ENCODE data around the gene PCSK2.

PCSK2 gene

DNA sequence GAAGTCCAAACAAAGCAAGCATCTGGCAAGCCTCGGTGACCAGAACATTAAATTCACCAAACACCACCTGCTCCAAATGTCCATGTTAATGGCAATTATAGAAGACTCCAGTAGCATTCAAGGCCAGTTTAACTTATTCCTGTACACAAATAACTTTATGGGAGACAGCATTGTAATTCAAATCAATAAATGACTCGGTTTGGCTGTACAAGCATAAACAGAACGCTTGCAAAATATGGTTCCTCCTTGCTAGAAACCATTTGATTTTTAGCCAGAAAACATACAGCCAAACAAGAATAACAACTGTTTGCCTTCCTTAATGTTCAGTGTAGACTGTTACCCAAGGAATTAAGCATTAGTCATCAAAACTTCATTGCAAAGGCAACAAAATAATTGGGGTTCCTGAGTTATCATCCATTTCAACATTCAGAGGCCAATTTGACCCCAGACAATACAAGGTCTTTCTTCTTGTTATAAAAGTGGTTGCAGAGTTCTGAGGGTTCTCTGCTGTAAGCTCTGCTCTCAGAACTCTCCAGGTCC is 179.3 kb downstream of the PCSK2 start:
- DNase-seq: no peak

DNA sequence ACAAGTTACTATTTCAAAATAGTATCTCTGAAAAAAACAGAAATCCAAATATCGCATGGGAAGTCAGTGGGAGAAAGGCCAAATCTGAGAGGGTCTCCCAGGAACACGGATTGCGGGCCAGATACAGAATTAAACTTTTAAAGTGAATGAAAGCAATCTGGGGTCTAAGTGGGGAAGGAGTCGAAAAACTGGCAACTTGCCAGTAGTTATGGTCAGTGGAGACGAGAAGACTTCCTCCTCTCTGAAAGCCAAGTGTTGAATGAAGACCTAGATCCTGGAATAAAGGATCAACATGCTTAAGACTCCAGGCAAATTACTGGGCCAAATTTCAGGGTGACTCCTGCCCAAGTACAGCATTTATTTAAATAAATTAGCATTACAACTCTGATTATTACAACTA is 180.7 kb downstream of the PCSK2 start:
- DNase-seq: no peak

DNA sequence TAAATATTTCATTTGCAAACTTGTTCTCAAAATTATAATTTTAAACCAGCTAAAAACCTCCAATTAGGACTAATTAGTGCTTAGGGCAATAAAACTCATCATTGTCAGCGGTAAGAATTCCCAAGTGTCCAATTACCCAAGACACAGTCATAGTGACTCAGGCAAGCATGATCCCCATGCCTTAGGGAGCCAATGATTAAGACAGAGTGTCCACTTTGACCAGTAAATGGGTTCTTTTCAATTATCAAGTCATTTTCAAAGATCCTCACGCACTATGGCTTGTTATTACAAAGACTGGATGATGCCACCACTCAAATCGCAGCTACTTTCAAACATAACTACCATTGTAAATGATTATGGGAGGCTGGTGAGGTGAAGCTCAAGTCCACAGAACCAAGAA is 190.4 kb downstream of the PCSK2 start:
- no peak for DNase-seq

DNA sequence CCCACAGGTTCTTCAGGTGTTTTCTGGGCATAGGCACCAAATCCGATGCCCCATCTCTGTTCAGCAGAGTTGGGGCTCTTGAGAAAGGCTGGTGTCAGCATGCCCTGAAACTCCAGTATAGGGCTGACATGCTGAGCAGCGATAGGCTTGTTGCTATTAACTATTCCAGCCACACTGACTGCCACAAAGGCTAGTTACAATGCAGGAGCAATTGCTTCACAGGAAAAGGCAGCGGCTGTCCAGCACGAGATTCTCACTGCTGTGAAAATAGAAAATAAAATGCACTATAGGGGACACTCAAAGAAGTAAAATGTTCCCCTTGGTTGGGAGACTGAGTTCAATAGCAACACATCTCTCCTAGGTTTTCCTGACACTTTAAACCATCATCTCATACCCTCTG is 191.9 kb downstream of the PCSK2 start:
- no peak for DNase-seq

DNA sequence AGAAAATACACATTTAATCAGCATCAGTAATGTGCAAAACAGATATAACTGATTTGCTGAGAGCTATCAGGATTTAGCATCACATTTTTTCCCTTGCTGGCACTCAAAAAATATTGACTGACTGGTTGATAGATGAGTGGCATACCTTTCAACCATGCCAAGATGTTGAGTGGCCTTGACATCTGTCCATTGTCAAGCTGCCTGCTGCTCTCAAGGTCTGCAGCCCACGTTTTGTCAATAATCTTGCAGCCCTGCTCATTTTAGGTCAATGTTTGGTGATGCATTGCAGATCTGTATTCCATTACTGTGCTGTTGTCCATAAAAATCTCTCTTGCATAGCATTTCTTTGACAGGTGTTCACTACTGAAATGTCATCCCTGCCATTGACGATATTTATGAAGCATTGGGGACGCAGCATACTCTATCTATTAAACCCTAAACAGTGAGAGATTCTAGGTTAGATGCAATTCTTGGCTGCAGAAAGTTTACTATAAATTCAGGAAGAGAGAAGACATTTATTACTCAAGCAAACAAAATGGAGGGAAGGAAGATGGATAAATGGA is 192.7 kb downstream of the PCSK2 start:
- no peak for DNase-seq

DNA sequence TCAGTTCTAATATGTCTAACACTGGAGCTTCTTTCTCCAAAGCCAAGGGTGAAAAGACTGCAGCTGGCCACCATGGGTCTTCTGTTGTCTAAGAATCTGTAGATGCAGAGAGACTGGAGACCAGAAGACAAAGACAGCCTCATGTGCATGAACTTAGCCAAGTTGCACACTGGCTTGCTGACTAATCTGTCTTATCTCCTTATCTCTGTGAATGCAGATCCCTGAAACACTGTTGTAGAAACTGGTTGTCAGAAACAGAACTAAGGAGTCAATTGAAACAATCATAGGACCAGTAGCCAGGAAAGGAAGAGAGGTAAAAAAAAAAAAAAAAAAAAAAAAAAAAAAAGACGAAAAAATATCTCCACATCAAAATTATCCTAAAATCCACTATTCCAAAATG is 194.7 kb downstream of the PCSK2 start:
- DNase-seq: no peak

DNA sequence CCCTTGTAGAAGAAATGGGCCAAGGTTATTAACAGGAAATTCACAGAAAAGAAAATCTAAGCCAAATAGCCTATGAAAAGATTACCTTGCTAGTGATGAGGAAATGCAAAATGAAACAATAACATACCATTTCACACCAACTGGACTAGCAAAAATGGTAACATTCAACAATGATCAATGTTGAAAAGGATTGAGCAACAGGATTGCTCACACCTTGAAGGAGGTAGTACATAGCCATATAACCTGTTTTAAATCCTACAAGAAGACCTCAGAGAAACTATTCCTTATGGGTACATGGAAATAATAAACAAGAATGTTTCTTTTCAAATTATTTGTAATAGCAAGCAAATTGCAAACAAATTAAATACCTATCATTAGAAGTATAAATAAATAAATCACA is 196.9 kb downstream of the PCSK2 start:
- DNase-seq: no peak

DNA sequence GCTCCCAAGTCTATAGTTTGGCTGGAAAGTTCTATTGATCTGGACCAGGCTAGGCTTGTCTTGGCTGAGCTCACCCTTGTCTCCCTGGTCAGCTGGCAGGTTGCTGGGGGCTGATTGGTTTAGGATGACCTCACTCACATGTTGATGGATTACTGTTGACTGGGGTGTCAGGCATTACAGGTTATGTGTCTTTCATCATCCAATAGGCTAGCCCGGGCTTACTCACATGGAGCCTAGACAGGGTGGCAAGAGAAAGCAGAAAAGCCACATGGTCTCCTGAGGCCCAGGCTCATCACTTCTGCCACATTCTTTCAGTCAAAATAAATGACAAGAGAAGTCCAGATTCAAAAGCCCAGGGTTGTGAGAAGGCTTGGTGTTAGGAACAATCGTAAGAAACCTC is 200.8 kb downstream of the PCSK2 start:
- DNase-seq: no peak

DNA sequence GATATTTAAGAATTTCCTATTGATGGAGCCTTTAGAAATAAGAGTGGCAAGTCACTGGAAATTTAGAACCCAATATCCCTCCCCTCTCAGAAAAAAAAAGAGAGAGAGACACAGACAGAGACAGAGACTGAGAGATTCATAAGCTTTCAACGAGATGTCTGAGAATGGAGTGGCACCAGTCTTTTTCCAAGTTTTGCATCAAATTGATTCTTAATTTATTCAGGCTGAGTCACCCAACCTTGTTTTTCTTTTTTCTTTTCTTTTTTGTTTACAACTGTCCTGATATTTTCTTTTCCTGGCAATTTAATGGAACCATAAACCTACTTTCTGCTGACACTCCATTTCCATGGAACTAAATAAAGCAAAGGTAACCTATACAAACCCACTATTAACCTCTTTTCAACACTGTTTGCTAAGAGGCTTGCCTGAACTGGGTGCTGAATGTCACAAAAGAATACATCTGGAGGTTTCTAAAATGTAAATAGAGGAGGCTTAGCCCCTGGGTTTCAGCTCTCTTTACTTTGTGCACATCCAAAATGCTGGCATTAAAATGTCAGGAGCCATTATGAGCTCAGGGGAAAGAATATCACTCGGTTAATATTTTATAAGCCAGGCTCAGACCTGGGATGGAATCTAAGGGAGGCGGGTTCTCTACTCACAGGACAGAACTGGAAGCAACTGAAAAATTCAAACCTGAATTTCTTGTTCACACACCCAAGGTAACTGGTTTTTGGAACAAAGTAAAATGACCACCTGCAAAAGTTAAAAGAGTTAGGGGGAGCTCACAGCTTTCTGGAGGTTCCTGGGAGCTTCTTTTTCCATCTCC is 203.5 kb downstream of the PCSK2 start:
- no peak for DNase-seq

DNA sequence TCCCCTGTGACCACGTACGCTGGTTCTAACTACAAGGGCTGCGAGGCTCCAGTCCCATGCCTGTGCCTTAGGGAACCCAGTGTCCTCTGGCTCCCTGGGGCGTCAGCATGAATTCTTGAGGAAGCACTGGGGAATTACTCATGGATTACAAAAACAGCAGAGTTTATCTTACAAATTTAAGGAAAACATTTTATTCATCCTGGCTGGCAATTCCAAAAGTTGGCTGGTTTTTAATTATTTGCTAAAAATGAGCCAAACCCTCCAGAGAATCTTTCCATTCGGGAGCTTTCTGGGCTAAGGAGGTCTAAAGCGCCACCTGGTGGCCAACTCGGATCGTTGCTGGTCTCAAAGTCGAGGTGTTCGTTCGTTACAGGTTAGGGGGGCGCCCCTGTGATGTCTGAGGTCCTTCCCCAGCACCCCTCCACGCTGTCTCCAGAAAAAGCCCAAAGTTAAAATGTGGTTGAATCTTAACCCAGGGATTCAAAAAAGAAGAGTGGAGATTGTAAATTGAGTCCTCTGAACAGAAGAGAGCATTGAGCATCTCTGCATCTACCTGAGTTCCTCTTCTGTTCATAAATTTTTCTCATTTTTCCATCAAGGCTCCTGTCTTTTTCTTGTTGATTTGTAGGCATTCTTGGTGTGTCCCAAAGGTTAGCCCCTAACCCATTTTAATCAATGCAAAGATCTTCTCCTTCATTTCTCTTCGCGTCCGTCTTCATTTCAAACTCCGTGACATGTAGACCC is 205.0 kb downstream of the PCSK2 start:
- DNase-seq: peak; percentile 5

DNA sequence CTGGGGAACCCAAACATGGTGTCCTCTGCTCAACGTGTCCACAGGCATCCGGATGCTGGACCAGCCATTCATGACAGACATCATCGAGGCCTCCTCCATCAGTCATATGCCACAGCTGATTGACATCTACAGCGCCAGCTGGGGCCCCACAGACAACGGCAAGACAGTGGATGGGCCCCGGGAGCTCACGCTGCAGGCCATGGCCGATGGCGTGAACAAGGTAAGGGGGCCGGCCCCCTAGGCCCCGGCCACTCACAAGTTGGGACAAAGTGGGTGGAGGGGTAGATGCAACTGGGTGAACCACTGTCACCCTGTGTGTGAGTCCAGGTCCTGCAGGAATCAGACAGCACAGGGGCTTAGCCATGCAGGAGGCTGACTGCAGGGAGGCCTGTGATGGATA is 209.8 kb downstream of the PCSK2 start:
- no peak for DNase-seq

DNA sequence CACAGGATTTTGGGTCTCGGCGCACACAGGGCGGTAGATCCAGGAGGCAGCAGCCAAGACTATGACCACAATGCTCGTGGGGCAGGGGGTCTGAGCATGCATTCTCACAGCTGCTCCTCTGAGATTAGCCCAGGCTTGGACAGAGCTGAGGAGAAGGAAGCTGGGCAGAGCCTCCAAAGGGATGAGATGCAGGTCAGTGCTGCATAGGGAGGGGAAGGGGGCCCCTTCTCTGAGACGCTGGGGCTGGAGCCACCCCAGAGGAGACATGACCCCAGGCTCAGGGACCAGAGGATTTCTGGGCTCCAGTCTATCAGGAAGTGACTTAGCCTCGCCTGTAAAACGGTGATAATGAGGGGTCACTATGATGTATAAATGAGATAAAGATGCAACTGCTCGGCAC is 210.4 kb downstream of the PCSK2 start:
- DNase-seq: no peak

DNA sequence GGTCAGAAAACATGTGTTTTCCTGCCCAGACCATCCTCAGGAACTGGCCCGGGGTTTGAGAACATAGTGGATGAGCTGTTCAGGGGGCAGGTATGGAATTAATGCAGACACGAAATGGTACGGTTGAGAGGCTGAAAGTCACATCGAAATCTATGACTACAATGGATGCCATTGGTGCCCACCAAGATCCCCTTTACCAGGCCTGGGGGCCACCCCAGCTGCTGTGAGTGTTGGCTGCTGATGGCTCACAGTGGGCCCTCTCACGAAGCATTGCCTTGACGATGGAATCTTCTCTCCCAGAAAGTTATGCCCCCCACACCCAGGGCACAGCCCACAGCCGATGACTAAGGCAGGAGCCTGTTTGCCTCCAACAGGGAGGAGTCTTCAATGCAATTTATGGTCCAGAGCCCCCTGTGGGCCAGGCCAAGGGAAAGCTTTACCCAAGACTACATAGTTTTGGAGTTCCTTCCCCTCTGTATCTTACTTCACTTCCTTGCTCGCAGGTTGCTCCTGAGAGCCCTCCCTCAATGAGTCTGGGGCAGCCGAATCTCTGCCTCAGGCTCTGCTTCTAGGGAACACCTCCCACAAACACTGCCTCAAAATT is 211.7 kb downstream of the PCSK2 start:
- DNase-seq: no peak

DNA sequence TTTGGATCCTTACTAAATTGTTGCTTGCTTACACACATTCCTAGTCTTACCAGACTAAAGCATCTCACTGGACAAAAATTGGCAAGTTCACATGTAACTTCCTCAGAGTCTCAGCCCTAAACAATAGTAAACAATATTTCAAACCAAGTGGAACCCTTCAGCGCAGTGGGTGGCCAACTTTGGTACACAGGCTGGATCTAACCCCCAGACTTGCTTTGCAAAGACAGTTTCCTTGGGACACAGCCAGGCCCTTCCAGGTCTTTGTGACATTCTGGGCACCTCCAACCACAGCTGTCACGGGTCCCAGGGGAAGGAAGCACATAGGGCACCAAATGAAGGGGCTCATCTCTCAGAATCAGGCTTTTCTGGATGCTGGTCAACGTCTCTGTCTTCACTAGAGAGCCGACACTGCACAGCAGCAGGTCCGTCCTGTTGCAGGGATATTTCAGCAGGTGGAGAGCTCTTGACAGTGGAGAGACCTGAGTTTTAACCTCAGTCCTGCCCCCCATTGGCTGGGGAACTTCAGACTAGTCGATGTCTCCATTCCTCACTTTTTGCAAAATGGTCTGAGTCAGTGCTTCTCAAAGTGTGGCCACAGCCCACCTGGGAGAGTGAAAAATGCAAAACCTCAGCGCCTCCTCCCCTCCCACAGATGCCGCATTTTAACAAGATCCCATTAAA is 212.9 kb downstream of the PCSK2 start:
- no peak for DNase-seq

DNA sequence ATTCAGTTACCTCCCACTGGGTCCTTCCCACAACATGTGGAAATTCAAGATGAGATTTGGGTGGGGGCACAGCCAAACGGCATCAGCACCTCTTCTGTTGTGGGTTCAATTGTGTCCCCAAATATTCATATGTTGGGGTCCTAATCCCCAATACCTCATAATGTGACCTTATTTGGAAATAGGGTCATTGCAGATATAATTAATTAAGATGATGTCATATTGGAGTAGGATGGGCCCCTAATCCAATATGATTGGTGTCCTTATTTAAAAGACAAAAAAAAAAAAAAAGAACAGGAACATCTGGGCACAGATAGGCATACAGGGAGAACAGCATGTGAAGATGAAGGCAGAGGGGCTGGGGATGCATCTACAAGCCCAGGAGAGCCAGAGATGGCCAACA is 214.9 kb downstream of the PCSK2 start:
- DNase-seq: no peak

DNA sequence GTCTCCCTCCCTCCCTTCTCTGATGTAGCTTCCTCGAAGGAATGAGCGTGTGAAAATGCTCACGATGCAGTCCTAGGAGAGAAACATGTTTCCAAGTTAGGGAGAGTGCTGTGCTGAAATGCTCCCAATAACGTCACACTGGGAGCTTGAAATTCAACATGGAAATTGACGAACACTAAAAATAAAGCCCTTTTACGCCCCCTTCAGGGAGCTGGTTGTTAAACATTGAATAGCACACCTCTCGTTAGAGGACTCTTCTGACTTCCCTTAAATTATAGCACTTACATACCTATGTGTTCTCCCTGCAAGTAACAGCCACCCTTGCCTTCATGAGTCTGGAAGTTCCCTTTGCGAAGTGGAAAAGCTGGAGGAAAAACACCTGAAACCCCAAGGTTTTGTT is 215.7 kb downstream of the PCSK2 start:
- no peak for DNase-seq

DNA sequence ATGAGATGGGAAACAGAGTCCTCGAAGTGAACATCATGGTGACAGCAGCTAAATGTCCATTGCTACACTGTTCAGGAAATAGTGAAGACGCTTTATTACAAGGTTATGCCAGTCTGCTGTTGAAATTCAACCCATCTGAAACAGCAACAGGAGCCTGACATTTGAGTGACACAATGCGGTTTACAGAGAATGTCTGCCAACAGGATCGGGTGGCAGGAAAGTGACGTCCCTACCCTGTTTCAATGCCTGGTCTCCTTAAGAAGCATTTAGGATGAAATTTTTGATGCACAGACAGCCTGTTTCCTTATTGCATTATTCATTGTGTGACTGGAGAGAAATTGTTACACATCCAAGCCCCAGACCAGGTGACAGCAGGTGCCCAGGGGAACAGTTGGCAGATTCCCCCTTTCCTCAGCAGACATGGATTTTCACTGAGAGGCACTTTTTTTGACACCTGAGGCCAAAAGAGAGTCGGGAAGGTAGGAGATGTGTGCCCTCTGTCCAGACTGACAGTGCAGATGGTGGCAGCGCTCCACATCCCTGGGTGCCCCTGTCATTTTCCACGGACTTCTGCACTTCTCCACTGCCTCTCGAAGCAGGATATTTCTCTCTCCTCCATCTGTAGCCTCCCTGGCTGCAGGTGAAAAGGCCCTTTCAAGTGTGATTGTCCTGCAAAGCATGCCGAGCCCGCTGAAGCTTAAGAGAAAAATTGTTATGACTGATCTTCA is 216.5 kb downstream of the PCSK2 start:
- no peak for DNase-seq

DNA sequence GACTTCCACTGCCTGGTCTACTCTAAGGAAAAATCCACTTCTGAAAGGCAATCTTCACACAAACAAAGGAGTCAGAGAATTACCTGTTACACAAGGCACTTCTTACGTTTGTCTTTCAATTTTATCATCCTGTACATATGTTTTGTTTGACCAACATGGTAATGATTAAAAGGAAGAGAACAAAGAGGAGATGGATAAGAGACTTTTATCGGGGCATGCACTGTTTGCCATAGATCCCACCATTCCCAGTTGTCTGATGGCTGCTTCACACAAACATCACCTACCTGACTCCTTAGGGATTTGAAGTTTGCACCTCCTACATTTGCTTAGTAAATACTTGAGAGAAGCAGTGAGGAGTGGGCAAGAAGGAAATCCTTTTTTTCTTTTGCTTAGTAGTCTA is 217.3 kb downstream of the PCSK2 start:
- DNase-seq: no peak

DNA sequence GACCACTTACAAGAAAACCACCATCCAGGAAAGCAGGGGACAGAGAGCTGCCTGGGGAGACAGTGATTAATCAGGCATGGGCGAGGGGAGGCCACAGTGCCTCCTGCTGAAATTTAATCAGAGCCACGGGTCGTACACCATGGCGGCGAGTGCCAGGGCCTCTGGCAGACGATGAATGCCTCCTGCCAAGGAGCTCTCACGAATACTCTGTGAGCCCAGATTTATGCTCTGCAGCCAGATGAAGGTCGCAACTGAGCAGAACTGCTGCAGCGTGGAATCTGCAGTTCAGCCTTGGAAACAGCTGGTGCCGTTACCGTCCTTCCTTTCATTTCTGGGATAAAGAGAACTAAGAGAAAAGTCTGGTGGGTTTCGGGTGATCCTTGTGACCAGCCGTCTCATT is 218.7 kb downstream of the PCSK2 start:
- no peak for DNase-seq

DNA sequence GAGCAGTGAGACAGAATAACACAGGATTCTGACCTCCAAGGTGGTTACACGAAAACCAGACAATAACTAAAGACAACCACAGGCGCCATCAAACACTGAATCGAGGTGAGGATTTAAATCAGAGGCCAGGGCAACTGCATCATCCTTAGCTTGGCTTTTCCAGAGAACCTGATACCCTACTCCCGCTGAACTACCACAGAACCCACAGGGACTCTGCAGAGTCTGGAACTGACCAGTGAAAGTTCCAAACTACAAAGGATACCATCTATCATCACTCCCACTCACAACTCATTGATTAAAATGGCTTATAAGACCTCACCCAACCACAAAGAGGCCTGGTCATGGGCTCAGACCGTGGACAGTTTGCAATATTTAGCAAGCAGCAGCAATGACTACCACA is 219.3 kb downstream of the PCSK2 start:
- no peak for DNase-seq

DNA sequence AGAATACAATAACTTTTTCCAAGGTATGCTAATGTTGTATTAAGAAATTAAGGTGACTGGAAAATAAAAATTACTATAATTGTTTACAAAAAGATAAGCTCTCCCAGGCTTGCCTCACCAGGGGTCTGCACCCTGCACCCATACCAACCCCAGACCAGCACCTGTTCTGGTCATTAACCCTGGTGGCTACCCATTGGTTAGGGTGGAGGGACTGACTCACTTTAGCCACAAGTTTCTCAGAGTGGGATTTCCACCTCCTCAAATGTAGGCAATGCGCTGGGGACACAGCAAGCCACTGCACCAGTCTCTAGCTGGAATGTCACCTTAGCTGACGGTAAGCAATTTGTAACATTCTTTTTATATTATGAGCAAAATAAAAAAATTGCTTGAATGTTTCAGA is 221.2 kb downstream of the PCSK2 start:
- DNase-seq: no peak

DNA sequence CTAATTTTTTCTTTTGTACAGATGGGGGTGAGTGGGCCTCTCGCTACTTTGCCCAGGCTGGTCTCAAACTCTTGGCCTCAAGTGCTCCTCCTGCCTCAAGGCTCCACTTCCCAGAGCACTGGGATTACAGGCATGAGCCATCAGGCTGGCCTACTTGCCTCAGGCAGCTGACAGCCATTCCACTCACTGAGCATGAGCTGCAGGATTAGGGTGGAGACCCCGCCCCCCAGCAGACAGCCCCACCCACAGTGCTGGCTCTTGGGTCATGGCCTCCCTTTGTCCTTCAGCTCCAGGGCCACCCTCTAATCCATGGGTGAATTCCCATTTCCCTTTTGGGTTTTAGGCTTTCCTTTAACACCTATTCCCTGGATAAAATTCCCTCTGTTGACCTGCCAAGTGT is 222.2 kb downstream of the PCSK2 start:
- DNase-seq: no peak

Measured in KG1 (cell line).